Mesodermal cell (in vitro differentiated cells): ENCODE results near the gene NAGK.
"Not testable (repeated sequence)": the region's sequence is repeated elsewhere in the genome, so short reads cannot be mapped to it uniquely, and the experiment has no call there.

Experiments used
- H3K27ac ChIP-seq: 2 replicates; pipeline ENCODE4 v1.7.0; 2013; ENCODE audit warnings: mild to moderate bottlenecking, low read depth, low read length, moderate library complexity; ENCODE audit not compliant: severe bottlenecking
- H3K36me3 ChIP-seq: 2 replicates; pipeline ENCODE4 v1.7.1; 2013; ENCODE audit warnings: mild to moderate bottlenecking, low read length, moderate library complexity; ENCODE audit not compliant: control insufficient read depth, insufficient read depth
- H3K4me1 ChIP-seq: one replicate; pipeline ENCODE4 v1.7.1; 2013; ENCODE audit warnings: mild to moderate bottlenecking, low read length; ENCODE audit not compliant: insufficient read depth, control insufficient read depth, poor library complexity, severe bottlenecking
- H3K4me3 ChIP-seq: 2 replicates; pipeline ENCODE4 v1.7.0; 2013; ENCODE audit warnings: low read length, control low read depth, mild to moderate bottlenecking; ENCODE audit not compliant: insufficient read depth, poor library complexity, severe bottlenecking; ENCODE audit errors: extremely low read depth
- H3K9me3 ChIP-seq: 2 replicates; pipeline ENCODE4 v1.7.1; 2013; ENCODE audit warnings: mild to moderate bottlenecking, low read length, moderate library complexity; ENCODE audit not compliant: control insufficient read depth
- WGBS, 2 experiments: methylation state at CpG; one replicate each; pipeline ENCODE4 v1.1.5; 2013; ENCODE audit warnings: missing lambda C conversion rate in 2 of 2; ENCODE audit not compliant: insufficient coverage in 2 of 2; 5-methylcytosine and 5-hydroxymethylcytosine counted together

Gene NAGK

GRCh38 chr2:71049704-71050360 lies 18.6 kb upstream of the NAGK start:
- H3K4me1 ChIP-seq, H3K4me3 ChIP-seq, H3K36me3 ChIP-seq, H3K9me3 ChIP-seq, H3K27ac ChIP-seq: not testable (repeated sequence)
- 90 to 92% methylated on average over 9 of the region's 10 CpGs for WGBS, 2 experiments

- not testable (repeated sequence) for H3K4me1 ChIP-seq, H3K4me3 ChIP-seq, H3K27ac ChIP-seq, H3K9me3 ChIP-seq, H3K36me3 ChIP-seq
- WGBS, 2 experiments, result 72 to 78% methylated on average over 10 of the region's 10 CpGs
Measured at GRCh38 chr2:71055206-71055740, 13.2 kb upstream of the NAGK start.

GRCh38 chr2:71060211-71060610 lies 8.2 kb upstream of the NAGK start:
- Histone ChIP-seq H3K36me3 (no peaks in the 10 kb centered on the region), H3K4me3 (no peak overlapping the region), H3K9me3 (no peaks in the 10 kb centered on the region), H3K27ac (no peak overlapping the region), H3K4me1 (no peaks in the 10 kb centered on the region)
- 81 to 94% methylated on average over 2 of the region's 2 CpGs for WGBS, 2 experiments

DNA sequence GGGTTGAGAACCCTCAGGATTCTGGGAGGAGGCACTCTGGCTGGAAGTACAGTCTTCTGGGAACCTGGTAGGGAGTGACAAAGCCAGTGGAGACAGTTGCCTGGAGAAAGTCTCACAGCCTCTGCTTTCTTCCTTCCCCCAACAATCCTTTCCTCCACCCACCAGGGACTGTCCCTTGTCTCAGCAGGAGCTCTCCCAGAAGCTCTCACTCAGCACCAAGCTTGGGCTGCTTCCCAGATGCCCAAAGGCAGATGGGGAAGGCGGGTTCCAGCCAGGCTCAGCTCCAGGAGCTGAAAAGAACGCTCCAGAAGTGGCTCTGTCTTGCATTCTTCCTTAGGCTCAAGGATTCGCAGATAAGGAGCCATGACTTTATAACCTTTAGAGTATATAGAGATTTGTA lies 7.6 kb upstream of the NAGK start:
- WGBS, 2 experiments, result 100% methylated on average over 1 of the region's 3 CpGs; no CpG with 5 or more reads in 1 of the 2 experiments
- Histone ChIP-seq H3K4me3 (no peak overlapping the region), H3K36me3 (no peaks in the 10 kb centered on the region), H3K27ac (no peak overlapping the region), H3K4me1 (no peaks in the 10 kb centered on the region), H3K9me3 (no peaks in the 10 kb centered on the region)

DNA sequence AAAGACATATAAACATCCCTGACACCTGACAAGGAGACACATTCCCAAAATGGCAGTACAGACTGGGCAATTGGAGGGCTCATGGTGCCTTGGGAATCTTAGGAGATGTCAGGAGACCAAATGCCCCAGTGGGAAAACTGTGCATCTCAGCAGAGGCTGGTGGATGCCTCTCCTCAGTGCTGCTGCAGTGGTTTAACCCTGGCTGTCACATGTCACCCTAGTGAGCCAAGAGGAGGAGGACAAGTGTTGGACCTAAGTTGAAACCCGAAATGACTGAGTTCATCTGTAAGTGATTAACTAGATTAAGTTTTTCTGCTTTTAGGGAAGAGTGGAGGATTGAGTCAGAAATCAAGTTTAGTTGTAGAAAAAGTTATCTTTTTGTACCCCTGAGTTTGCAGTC lies 5.2 kb upstream of the NAGK start:
- Histone ChIP-seq H3K4me3 (no peak overlapping the region), H3K9me3 (no peaks in the 10 kb centered on the region), H3K27ac (no peak overlapping the region), H3K4me1 (no peaks in the 10 kb centered on the region), H3K36me3 (no peaks in the 10 kb centered on the region)
- WGBS, 2 experiments, result 64 to 100% methylated on average over 1 of the region's 1 CpG

GRCh38 chr2:71064110-71064611 lies 4.3 kb upstream of the NAGK start:
- no peak overlapping the region for H3K27ac ChIP-seq
- no peaks in the 10 kb centered on the region for H3K9me3 ChIP-seq
- WGBS, 2 experiments, result 74 to 75% methylated on average over 4 to 7 of the region's 9 CpGs
- H3K4me1 ChIP-seq, result no peaks in the 10 kb centered on the region
- no peaks in the 10 kb centered on the region for H3K36me3 ChIP-seq
- H3K4me3 ChIP-seq, result no peak overlapping the region

- Histone ChIP-seq H3K4me1 (peaks cover 6% of the 10 kb centered on the region), H3K36me3 (peaks cover 4% of the 10 kb centered on the region), H3K27ac (no peak overlapping the region), H3K4me3 (no peak overlapping the region), H3K9me3 (no peaks in the 10 kb centered on the region)
- 89 to 96% methylated on average over 6 of the region's 7 CpGs for WGBS, 2 experiments
Measured at GRCh38 chr2:71064754-71065621, 3.5 kb upstream of the NAGK start.

GRCh38 chr2:71066856-71067255 lies 1.6 kb upstream of the NAGK start:
- WGBS, 2 experiments, result 100% methylated on average over 2 to 3 of the region's 3 CpGs

GRCh38 chr2:71067567-71068217 lies 756 bp upstream of the NAGK start:
- Histone ChIP-seq H3K4me3 (peak overlapping the region; percentile 87), H3K9me3 (no peaks in the 10 kb centered on the region), H3K27ac (peak overlapping the region; percentile 78), H3K36me3 (peaks cover 27% of the 10 kb centered on the region), H3K4me1 (peaks cover 7% of the 10 kb centered on the region)
- 10% methylated on average over 21 to 26 of the region's 26 CpGs for WGBS, 2 experiments

More at GRCh38 chr2:71066856-71067255, 1.6 kb upstream of the NAGK start:
- no peak overlapping the region for H3K27ac ChIP-seq
- H3K36me3 ChIP-seq, result peaks cover 19% of the 10 kb centered on the region
- H3K4me1 ChIP-seq, result peaks cover 7% of the 10 kb centered on the region
- no peaks in the 10 kb centered on the region for H3K9me3 ChIP-seq
- no peak overlapping the region for H3K4me3 ChIP-seq

- Histone ChIP-seq H3K36me3 (peaks cover 40% of the 10 kb centered on the region), H3K4me1 (peaks cover 7% of the 10 kb centered on the region), H3K4me3 (peak overlapping the region; percentile 87), H3K9me3 (no peaks in the 10 kb centered on the region), H3K27ac (no peak overlapping the region)
- WGBS, 2 experiments, result 62 to 64% methylated on average over 3 to 4 of the region's 5 CpGs
Measured at GRCh38 chr2:71069376-71069775, 928 bp downstream of the NAGK start.
